Fibroblast of skin of left biceps (primary cell): ENCODE measurements around the gene TPGS2.
"Not testable (repeated sequence)": the region's sequence is repeated elsewhere in the genome, so short reads cannot be mapped to it uniquely, and the experiment has no call there.

ENCODE experiments used
- DNase-seq, 2 experiments: peaks; one replicate each; pipeline ENCODE4 v3.0.0-alpha.2; 2013; ENCODE audit warnings: low read depth in 2 of 2

Gene TPGS2, protein sequence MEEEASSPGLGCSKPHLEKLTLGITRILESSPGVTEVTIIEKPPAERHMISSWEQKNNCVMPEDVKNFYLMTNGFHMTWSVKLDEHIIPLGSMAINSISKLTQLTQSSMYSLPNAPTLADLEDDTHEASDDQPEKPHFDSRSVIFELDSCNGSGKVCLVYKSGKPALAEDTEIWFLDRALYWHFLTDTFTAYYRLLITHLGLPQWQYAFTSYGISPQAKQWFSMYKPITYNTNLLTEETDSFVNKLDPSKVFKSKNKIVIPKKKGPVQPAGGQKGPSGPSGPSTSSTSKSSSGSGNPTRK

DNA sequence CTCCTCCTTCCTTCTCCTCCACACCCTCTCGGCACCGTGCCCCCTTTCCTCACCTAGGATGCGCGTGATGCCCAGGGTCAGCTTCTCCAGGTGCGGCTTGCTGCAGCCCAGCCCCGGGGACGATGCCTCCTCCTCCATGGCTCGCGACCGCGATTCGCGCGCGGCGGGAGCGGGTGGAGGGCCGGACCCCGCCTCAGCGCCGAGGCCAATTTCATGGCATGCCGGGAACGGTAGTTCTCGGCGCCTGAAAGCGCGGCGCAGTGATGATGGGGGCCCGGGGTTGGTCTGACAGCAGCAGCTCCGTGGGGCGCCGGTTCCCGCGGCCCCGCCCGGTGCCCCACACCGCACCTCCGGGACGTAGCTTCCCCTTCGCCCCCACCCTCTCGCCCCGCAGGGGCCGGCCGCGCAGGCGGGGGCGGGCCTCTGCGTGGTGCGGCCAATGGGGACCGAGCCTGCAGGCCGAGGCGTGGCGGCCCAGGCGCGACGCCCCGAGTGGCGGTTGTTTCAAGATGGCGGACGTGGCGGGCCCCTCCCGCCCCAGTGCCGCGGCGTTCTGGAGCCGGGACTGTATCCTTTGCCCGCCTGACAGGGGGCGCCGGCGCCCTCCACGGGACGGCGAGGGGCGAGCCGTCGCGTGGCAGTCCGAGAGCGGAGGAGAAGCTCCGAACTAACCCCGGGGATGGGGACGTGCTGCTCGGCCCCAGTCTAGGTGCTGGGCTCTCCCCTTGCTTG lies at the start of gene TPGS2, which contains the start of gene KIAA1328:
TSS of gene TPGS2 (minus strand) at position 373 of the 732 bp plus-strand sequence. CDS start at position 138, 235 bp downstream.
TSS of gene KIAA1328 (plus strand) at position 498 of the 732 bp plus-strand sequence. CDS start at position 510, 12 bp downstream.
- peak; percentile 70 to 80 for DNase-seq

DNA sequence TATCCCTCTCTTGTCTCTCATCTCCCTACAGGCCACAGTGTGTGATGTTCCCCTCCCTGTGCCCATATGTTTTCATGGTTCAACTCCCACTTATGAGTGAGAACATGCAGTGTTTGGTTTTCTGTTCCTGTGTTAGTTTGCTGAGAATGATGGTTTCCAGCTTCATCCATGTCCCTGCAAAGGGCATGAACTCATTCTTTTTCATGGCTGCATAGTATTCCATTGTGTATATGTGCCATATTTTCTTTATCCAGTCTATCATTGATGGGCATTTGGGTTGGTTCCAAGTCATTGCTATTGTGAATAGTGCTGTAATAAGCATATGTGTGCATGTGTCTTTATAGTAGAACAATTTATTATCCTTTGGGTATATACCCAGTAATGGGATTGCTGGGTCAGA lies 45.0 kb upstream of the TPGS2 start:
- not testable (repeated sequence) for DNase-seq

DNA sequence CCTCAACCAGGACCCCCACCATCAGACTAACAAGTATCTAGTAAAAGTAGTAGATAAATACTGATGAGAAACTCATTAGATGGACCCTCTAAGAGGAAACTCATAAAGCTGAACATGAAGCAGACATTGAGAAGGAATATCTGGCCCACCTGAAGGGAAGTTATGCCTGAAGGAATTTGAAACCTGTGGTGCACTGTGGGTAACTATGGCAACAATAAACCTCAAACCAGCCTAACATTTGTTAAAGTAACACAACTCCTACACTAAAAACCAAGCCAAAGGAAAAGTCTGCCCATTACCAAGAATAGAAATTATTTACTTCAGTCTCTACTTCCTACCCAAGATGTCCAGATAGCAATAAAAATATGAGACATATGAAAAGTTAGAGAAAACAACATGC lies 43.5 kb upstream of the TPGS2 start:
- DNase-seq = no peak

DNA sequence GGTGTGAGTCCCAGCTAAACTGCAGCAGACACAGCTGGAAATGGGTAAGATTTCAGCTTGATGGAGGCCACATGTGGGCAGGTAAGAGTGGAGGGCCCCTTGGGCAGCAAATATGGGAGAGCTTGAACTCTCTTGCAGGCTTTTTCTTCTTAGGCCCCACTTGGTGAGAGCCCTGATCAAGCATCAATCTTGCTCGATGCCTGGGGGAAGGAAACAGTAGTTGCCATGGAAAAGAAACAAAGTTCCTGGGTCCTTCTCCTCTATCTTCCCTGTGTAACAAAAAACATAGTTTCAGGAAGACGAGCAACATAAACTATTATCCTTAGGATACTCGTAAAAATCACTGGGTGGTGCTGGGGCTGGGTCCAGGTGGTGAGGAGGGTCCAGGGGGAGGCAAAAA lies 43.0 kb upstream of the TPGS2 start:
- no peak for DNase-seq

DNA sequence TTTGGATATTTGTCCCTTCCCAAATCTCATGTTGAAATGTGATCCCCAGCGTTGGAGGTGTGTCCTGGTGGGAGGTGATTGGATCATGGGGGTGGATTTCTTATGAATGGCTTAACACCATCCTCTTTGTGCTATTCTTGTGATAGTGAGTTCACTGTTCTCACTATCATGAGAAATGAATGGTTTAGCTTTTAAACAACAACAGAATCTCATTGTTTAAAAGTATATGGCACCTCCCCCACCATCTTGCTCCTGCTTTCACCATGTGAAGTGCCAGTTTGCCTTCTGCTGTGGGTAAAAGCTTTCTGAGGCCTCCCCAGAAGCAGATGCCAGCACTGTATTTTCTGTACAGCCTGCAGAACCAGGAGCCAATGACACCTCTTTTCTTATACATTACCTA lies 38.3 kb upstream of the TPGS2 start:
- DNase-seq = no peak

DNA sequence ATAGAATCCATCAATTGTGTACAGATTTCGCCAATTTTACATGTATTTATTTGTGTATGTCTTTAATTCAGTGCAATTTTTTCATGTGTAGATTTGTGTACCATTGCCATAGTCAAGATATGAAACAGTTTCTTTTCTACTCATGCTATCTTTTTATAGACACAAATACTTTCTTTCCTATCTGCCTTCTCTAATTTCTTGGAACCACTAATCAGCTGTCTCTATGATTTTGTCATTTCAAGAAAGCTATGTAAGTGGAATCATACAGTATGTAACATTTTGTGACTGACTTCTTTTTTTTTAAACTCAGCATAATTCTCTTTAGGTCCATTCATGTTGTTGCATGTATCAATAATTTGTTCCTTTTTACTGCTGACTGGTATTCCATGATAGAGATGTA lies 33.4 kb upstream of the TPGS2 start:
- DNase-seq = no peak

DNA sequence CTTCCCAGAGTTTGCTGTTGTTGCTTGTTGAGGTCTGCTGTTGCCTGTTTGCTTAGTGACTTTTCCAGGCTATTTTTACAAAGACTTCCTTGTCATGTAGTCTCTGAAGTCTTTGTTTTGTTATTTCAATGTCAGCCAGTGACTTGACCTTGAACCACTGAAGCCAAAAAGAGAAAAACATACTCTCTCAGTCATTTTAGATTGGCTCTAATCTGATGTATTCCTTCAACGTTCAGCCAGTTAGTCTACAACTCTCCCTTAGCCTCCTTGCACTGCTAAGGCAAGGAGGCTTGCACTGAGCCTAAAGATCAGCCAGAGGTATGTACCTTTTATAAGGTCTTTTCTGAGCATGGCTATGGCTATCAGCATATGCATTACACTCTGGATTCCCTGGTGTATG lies 28.0 kb upstream of the TPGS2 start:
- no peak for DNase-seq

DNA sequence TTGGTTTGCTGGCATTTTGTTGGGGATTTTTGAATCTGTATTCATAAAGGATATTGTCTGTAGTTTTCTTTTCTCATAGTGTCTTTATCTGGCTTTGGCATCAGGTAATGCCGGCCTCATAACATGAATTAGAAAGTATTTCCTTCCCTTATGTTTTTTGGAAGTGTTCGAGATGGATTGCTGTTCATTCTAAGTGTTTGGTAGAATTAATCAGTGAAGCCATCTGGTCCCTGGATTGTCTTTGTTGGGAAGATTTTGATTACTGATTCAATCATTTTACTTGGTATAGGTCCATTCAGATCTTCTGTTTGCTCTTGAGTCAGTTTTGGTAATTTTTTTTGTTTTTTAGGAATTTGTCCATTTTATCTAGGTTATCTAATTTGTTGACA lies 22.4 kb upstream of the TPGS2 start:
- DNase-seq = no peak

DNA sequence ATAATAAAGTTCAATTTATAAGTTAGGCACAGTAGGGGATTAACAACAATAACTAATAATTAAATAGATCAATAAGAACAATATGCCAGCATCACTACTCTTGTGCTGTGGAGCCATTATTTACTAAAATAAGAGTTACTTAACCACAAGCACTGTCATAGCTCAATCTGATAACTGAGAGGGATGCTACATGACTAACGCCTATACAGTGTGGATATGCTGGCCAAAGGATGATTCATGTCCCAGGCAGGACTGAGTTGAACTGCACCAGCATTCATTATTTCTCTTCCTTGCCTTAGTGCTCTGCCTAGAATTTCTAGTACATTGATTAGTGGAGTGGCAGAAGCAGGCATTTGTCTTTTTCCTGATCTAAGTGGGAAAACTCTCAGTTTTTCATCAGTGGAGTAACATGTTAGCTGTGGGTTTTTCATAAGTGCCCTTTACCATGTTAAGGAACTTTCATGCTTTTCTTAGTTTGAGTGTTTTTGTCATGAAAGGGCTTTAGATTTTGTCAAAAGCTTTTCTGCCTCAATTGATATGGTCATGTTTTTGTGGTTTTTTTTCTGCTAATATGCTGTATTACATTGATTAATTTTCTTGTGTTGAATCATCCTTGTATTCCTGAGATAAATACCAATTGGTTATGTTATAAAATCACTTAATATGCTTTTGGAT lies 21.9 kb upstream of the TPGS2 start:
- DNase-seq = peak; percentile 76 to 78

DNA sequence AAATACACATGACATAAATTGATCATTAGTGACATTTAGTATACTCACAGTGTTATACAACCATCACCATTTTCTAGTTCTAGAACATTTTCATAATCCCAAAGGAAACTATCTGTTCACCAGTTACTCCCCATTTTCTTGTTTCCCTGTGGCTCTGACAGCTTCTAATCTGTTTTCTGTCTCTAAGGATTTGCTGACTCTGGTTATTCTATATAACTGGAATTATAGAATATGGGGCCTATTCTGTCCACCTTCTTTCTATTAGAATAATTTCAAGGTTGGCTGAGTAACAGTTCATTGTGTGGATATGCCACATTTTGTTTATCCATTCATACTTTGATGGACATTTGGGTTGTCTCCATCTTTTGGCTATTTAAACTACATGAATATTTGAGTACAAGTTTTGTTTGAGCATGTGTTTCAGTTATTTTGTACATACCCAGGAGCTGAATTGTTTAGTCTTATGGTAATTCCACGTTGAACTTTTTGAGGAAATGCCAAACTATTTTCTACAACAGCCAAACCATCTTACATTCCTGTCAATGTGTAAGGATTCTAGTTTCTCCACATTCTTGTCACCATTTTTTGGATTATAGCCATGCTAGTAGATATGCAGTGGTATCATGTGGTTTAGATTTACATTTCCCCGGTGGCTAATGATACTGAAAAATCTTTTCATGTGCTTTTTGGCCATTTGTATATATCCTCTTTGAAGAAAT lies 20.6 kb upstream of the TPGS2 start:
- DNase-seq = peak; percentile 87 to 92

DNA sequence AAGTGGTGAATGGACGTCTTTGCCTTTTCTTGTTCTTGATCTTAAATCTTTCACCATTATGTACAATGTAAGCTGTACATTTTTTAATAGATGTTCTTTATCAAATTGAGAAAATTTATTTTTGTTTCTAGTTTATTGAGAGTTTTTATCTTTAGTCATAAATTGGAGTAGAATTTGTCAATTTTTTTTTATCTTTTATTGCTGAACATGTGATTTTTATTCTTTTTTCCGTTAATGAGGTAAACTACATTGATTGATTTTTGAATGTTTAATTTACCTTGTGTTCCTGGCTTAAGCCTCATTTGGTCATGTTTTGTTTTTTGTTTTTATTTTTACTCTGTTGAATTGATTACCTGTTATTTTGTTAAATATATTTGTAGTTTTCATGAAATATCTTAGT lies 19.8 kb upstream of the TPGS2 start:
- DNase-seq = no peak

DNA sequence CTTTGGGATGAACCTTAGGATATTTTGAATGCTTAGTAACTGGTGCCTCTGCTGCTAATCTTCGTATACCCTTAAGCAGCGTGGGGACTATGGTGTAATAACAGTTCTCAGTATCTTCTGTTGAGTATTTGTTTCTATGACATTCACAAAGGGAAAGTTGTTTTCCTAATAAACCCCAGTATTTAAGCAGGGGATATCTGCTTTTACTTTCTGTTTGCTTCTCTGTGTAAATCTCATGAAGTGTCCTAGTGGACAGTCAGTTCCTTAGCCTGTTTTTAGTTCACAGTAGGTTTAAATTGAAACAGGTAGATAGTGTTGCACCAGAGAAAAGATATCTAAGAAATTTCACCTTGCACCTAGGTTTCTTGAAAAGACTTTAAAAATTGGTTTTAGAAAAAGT lies 15.0 kb upstream of the TPGS2 start:
- DNase-seq = no peak

DNA sequence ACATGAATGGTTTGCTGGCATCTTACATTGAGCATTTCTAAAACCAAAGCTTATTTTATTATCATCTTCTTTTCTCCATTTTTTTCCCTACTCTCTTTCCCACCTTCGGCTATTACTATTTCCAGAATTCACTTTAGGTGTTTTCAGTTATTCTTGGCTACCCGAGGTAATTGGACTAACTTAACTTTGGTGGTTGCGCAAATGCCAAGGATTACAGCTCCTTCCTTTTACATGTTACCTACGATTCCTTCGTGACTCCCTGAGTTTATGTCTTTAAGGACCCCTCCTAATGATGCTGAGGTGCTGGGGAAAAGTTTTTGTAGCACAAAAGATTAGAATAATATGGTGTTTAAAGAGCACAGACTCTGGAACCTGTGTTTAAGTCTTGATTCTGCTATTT lies 14.4 kb upstream of the TPGS2 start:
- DNase-seq = no peak

DNA sequence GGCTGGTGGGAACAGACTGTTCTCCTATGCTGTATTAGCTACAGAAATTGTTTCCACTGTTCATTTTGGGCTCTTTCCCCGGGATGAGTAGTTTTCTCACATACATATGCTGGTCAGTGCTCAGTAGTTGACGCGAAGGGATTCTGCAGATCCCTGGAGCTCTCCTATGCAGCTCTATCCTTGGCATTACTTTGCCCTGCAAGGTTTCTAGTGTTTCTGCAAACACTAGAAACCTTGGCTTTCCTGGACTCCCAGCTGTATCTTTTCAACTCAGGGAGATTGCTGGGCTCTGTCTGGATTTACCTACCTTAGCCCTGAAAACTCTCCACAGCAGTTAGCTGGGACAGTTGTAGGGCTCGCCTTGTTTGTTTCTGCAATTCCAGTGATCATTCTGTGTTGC lies 11.0 kb upstream of the TPGS2 start:
- no peak for DNase-seq

DNA sequence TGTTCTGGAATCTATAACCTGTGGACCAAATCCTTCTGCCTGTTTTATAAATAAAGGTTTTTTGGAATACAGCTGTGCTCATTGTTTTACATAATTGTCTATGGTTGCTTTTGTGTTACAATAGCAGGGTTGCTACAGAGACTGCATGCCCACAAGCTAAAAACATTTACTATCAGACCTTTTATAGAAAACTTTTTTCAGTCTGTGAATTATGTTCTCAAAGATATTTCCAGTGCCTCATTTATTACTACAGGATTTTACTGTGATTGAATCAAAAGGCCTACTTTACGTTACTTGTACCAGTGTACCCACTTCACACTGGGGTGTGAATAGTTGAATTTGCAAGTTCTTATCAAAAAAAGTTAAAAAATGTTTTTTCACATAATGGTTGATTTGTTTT lies 7.1 kb upstream of the TPGS2 start:
- no peak for DNase-seq

DNA sequence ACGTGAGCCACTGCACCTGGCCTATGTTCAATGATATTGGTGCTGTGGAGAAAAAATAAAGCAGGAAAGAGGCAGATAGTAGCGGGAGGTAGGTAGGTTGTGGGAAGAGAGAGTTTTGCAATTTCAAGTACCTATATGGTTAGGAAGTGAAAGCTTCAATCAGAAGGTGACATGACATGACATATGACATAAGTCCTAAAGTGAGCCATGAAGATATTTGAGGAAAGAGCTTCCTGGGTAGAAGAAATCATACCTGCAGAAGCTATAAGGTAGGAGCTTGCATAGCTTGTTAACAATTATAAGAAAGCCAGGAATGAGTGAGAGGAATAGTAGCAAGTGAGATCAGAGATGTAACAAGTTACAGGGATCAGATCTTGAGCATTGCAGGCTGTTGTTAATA lies 4.3 kb upstream of the TPGS2 start:
- DNase-seq = no peak

DNA sequence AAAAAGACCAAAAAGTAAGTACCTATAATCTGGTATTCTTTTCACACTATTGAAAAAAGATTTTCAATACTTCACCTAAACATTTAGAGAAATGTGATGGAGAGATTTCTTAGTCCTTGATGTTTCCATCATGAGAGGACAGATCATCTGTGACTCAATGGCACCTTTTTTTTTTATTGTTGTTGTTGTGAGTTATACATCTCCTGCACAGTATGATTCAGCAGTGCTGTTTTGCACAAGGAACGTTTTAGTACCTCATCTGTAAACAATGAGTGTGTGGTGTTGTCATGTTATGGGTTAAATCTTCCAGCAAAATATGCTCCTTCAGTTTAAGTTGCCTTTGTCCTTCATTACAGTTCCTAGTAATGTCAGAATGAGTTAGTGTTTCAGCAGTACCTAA lies 2.3 kb upstream of the TPGS2 start:
- no peak for DNase-seq

DNA sequence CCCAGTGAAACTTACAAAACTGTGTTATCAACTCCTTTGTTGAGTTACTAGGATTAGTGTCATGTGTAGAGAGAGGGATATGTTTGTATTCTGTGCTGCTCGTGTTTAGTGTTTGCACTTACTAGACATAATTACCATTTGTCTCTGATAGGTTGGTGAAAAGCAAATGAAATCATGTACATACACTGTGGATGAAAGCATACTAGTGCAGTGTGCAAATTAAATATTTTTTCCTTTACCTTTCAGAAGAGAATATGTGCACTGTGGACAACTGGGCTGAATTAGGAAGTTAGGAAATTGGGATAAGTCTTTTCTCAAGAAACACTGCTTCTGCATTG lies 1.3 kb upstream of the TPGS2 start:
- DNase-seq = no peak

DNA sequence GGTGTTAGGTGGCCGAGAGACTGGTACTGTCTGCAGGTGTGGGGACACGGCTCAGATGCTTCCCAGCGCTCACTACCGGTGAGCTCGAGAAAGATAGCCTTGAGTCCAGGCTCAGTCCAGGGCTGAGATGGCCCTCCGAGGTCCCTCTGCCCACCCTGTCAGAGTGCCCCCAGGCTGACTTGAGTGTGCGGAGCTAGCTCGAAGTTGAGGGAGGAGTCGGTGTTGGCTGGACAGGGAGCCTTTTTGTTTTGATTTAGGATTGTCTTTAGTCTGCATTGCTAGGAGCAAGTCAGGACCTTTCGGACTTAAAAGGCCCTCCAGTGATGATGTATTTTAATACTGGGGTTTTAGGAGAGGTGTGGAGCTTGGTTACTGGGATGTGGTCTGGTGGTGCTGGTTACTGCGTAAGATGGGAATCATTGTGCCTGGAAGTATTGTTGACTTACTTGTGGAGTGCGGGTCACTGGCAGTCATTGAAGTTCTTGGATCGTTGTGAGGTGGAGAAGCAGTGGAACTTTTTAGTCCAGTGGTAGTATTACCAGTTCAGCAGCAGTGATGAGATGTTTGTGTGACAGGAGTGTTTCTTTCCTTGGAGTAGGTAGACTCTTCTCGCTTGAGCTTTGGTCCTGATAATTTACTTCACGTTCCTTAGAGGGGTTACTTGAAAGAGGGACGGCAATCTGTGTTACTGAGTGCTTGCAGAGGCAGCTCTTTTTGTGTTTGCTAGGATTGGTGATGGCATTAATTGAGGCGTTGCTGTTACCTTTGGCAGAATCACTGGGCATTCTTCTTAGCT lies 758 bp upstream of the TPGS2 start:
- no peak for DNase-seq

DNA sequence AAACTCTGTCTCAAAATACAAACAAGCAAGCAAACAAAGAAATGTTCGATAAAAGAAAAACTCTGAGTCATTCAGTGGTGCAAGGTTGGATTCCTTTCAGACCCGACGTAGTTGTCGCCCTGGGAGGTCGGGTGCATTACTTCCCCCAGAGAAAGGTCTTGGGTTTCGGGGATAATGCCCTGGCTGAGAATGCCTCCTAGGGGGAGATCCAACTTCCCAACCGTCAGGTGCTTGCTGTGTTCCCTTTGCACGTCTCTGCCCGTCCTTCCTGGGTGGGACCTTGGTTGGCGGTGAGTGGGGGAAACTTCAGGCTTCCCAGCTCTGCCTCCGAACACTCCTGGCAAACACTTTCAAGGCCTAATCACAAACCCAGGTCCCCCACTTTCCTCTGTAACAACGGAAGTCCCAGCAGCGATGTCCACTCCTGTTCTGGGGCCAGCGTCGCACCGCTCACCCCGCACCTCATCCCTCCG lies 609 bp downstream of the TPGS2 start:
- DNase-seq = no peak

DNA sequence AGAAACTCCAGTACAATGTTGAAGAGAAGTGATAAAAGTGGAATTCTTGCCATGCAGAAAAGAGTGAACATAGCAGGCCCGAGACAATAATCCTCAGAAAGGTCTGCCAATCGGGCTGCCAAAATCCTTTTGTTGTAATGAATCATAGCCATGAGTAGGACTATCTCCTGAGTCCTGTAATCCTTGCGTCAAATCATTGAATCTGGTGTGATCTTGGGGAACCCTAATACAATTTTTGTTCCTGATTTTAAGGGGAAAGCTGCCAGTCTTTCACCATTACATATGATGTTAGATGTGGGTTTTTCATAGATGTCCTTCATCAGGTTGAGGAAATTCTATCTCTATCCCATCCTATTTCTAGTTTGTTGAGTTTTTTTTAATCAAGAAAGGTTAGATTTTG lies 2.2 kb downstream of the TPGS2 start:
- no peak for DNase-seq
